Endothelial cell of umbilical vein (primary cell): ENCODE results near the gene PPM1G. TPM values are rescaled to one million over a fixed set of nuclear protein-coding genes. Genes with fewer than 3 reads are reported as not detected.

Experiments
- BruUV-seq: library from RNA; stranded (reverse); fragments of 400-500 nt; replicated peaks from 2 replicates; lab custom pipeline; 2021; lab: Mats Ljungman, UMichigan
- CTCF ChIA-PET: fragments of 300-600, 350-600 bp; sonication (Branson Sonifier 250); formaldehyde crosslinking; loops from one replicate; lab custom pipeline; 2021; ENCODE audit warnings: antibody characterized with exemption, inconsistent platforms; lab: Charles Lee
- POLR2A ChIA-PET: fragments of 300-600, 350-600 bp; sonication (Branson Sonifier 250); formaldehyde crosslinking; loops from one replicate; lab custom pipeline; 2021; ENCODE audit warnings: antibody characterized with exemption, inconsistent platforms; lab: Charles Lee
- DNase-seq: peaks from one replicate; pipeline ENCODE4 v3.0.0-alpha.2; 2011; ENCODE audit warnings: low read depth, low spot score
- FAIRE-seq: peaks from 2 replicates; lab custom pipeline; 2011; peaks lifted over from hg19 to GRCh38; lab: Jason Lieb, UNC
- H2AFZ ChIP-seq: 2 replicates; pipeline ENCODE4 v1.6.0; 2012; ENCODE audit warnings: low read depth, low read length, control low read depth, inconsistent platforms
- H3K27ac ChIP-seq: 2 replicates; pipeline ENCODE4 v1.5.1; 2011; ENCODE audit warnings: low read depth, mild to moderate bottlenecking, control low read depth, low read length, moderate library complexity; ENCODE audit not compliant: insufficient read depth
- H3K27me3 ChIP-seq, 2 experiments: 2 replicates each; pipeline versions ENCODE4 v1.6.0 to v1.6.1; 2011; ENCODE audit warnings: low read length in 2 of 2, mixed read lengths in 1 of 2; ENCODE audit not compliant: control insufficient read depth in 2 of 2, insufficient read depth in 2 of 2
- H3K36me3 ChIP-seq, 2 experiments: 2 replicates in 1 of 2; 3 replicates in 1 of 2; pipeline ENCODE4 v1.5.1; 2011; ENCODE audit warnings: low read length in 2 of 2, mild to moderate bottlenecking in 1 of 2, moderate library complexity in 1 of 2; ENCODE audit not compliant: control insufficient read depth in 2 of 2, insufficient read depth in 2 of 2; ENCODE audit errors: extremely low read depth in 1 of 2
- H3K4me1 ChIP-seq: 3 replicates; pipeline ENCODE4 v1.5.1; 2011; ENCODE audit warnings: mild to moderate bottlenecking, low read length; ENCODE audit not compliant: control insufficient read depth, insufficient read depth; ENCODE audit errors: extremely low read depth
- H3K4me2 ChIP-seq: 2 replicates; pipeline ENCODE4 v1.6.1; 2011; ENCODE audit warnings: low read length, control low read depth, mixed read lengths; ENCODE audit not compliant: insufficient read depth
- H3K4me3 ChIP-seq, 3 experiments: fragments of 200-600 bp in 1 of 3; sonication (generic), shearing (Covaris generic) in 1 of 3; replicated peaks in 1 of 3; 2 replicates each; pipeline ENCODE4 v1.5.1; 2011 to 2016; ENCODE audit warnings: control low read depth in 3 of 3, low read length in 3 of 3, mild to moderate bottlenecking in 2 of 3, inconsistent platforms in 1 of 3, low read depth in 1 of 3, moderate library complexity in 1 of 3; ENCODE audit not compliant: insufficient read depth in 1 of 3
- H3K79me2 ChIP-seq: 2 replicates; pipeline ENCODE4 v1.6.0; 2012; ENCODE audit warnings: low read length, inconsistent platforms; ENCODE audit not compliant: control insufficient read depth, insufficient read depth
- H3K9ac ChIP-seq: replicated peaks from 2 replicates; pipeline ENCODE3; 2011; ENCODE audit warnings: low read length, control low read depth; ENCODE audit not compliant: insufficient read depth; ENCODE audit errors: extremely low read depth
- H3K9me1 ChIP-seq: replicated peaks from 3 replicates; pipeline ENCODE4 v1.6.0; 2011; ENCODE audit warnings: mild to moderate bottlenecking, low read length; ENCODE audit not compliant: control insufficient read depth, insufficient read depth; ENCODE audit errors: extremely low read depth
- H3K9me3 ChIP-seq: replicated peaks from 2 replicates; pipeline ENCODE4 v1.5.1; 2012; ENCODE audit warnings: low read length, inconsistent platforms; ENCODE audit not compliant: control insufficient read depth, insufficient read depth
- H4K20me1 ChIP-seq: replicated peaks from 2 replicates; pipeline ENCODE3; 2011; ENCODE audit warnings: mild to moderate bottlenecking, low read length; ENCODE audit not compliant: control insufficient read depth, insufficient read depth; ENCODE audit errors: extremely low read depth
- CTCF ChIP-seq, 2 donors: IDR thresholded peaks; 1 replicate in 1 of 2; 2 replicates in 1 of 2; pipeline ENCODE4 v1.5.1; 2011; ENCODE audit warnings: low read length in 2 of 2, mild to moderate bottlenecking in 2 of 2, moderate library complexity in 2 of 2, control low read depth in 1 of 2, inconsistent platforms in 1 of 2, low read depth in 1 of 2; ENCODE audit not compliant: insufficient read depth in 1 of 2; ENCODE audit errors: extremely low read depth in 1 of 2
- EZH2 ChIP-seq: IDR thresholded peaks from 2 replicates; pipeline ENCODE4 v1.6.1; 2012; ENCODE audit warnings: borderline replicate concordance, low read depth, mild to moderate bottlenecking, moderate library complexity, low read length, inconsistent platforms; ENCODE audit not compliant: severe bottlenecking
- FOS ChIP-seq: IDR thresholded peaks from 2 replicates; pipeline ENCODE4 v1.6.1; 2011; ENCODE audit warnings: mild to moderate bottlenecking, low read length, moderate library complexity, borderline replicate concordance; ENCODE audit not compliant: insufficient read depth
- GATA2 ChIP-seq: IDR thresholded peaks from 2 replicates; pipeline ENCODE4 v1.7.0; 2011; ENCODE audit warnings: low read depth, mild to moderate bottlenecking, moderate library complexity, mixed read lengths, low read length; ENCODE audit not compliant: insufficient read length, insufficient read depth
- JUN ChIP-seq: IDR thresholded peaks from 2 replicates; pipeline ENCODE4 v1.6.1; 2011; ENCODE audit warnings: borderline replicate concordance, low read depth; ENCODE audit not compliant: insufficient read length, insufficient read depth
- MAX ChIP-seq: IDR thresholded peaks from 2 replicates; pipeline ENCODE4 v1.6.1; 2011; ENCODE audit not compliant: insufficient read depth, insufficient read length
- MYC ChIP-seq: IDR thresholded peaks from one replicate; pipeline ENCODE4 v1.6.1; 2011; ENCODE audit warnings: mild to moderate bottlenecking, low read depth, low read length
- POLR2A ChIP-seq: IDR thresholded peaks from 2 replicates; pipeline ENCODE4 v1.6.1; 2012; ENCODE audit warnings: low read depth, mild to moderate bottlenecking, control low read depth, low read length
- POLR2AphosphoS5 ChIP-seq: IDR thresholded peaks from 2 replicates; pipeline ENCODE4 v1.6.1; 2012; ENCODE audit warnings: low read depth, mild to moderate bottlenecking, control low read depth, low read length, moderate library complexity; ENCODE audit not compliant: insufficient read depth
- dilution Hi-C: fragments of 300-500 bp; cut with MboI; formaldehyde crosslinking; loops from one replicate; pipeline ENCODE4 v1.15.0; 2019; ENCODE audit warnings: low sequenced_read_pairs; ENCODE audit not compliant: extremely low pct_ligation_motif_present
- intact Hi-C: fragments of 100-400 bp; cut with micrococcal nuclease; formaldehyde crosslinking; loops from one replicate; pipeline ENCODE4 v1.10.0; 2022
- polyA plus RNA-seq, 4 experiments: library from polyadenylated mRNA; depleted of rRNA in 3 of 4; stranded (reverse) in 3 of 4; unstranded in 1 of 4; fragments of >200 nt; gene quantifications; 2 replicates each; pipeline versions ENCODE4 v1.2.1 to v1.2.3, GENCODE V29; 2011 to 2012; ENCODE audit warnings: missing spikeins in 1 of 4
- total RNA-seq: library from RNA; stranded (reverse); gene quantifications from 2 replicates; pipeline ENCODE4 v1.2.3, GENCODE V29; 2021

The PPM1G gene
- total and polyA plus RNA-seq, 2 donors (not counting 3 experiments of a cell fraction or from before 2014, with no cell fraction given), result 48.1 to 135 TPM

GRCh38 chr2:27428213-27428977, 19.0 kb upstream of the PPM1G start, which contains the start of gene NRBP1:
TSS of gene NRBP1 (plus strand) at chr2:27428631. CDS start at chr2:27433274, 4,643 bp downstream.
- dilution Hi-C loops, result no loop called here
- DNase-seq (peak; percentile 89), FAIRE-seq (peak; percentile 94)
- TF ChIP-seq EZH2 (no peak), FOS (peak; percentile 63), POLR2AphosphoS5 (peak; percentile 86), JUN (no peak), MYC (no peak), POLR2A (peak; percentile 84), GATA2 (no peak), MAX (no peak), CTCF (IDR thresholded peaks at IDR 0.05; ENCODE audit: extremely low read depth in 1 of 2, insufficient read depth in 1 of 2, low read depth in 1 of 2, low read length in 2 of 2) (no peak)
- ChIA-PET CTCF (interaction anchor here (0.6 to 4.9 kb wide), 9 partner anchors 14 to 254 kb away, joined by 3 to 75 read pairs (median 3); partner anchors contain the start of genes PPM1G, SLC4A1AP, SUPT7L and ZNF513), POLR2A (interaction anchor here (0.6 to 2.6 kb wide), 2 partner anchors 19 to 108 kb away, joined by 5 to 18 read pairs; partner anchors contain the start of gene PPM1G)
- H3K9me3 ChIP-seq, result no peaks in the 10 kb centered on the region
- H3K27ac ChIP-seq, result peak within 1 kb of the TSS; percentile 86
- peaks cover 26% of the 10 kb centered on the region for H3K4me1 ChIP-seq
- intact Hi-C loops, result loop anchor here (1.0 to 5.0 kb wide), 6 partner anchors 19 to 200 kb away; partner anchors contain the start of genes GTF3C2, IFT172, PPM1G and ZNF512
- H3K4me3 ChIP-seq, result peak within 1 kb of the TSS; percentile 68 to 93 (median 86)
- peaks cover 39% of the 10 kb centered on the region for H3K79me2 ChIP-seq
- peak within 1 kb of the TSS; percentile 98 for H3K4me2 ChIP-seq
- BruUV-seq, result no TSS peak
- H3K27me3 ChIP-seq, result no peaks in the 10 kb centered on the region
- peak within 1 kb of the TSS; percentile 99 for H2AFZ ChIP-seq
- no peaks in the 10 kb centered on the region for H3K9me1 ChIP-seq
- peak within 1 kb of the TSS; percentile 97 for H3K9ac ChIP-seq
- H3K36me3 ChIP-seq, result peaks cover 3 to 4% of the 10 kb centered on the region in 2 experiments
- no peaks in the 10 kb centered on the region for H4K20me1 ChIP-seq
